K562 (cell line): ENCODE measurements around the gene PACSIN2. TPM values are rescaled to one million over a fixed set of nuclear protein-coding genes. Genes with fewer than 3 reads are reported as not detected.

Experiments used
- ATAC-seq: fragments of 200-7000 bp; cut with Tn5 transposase; 3 replicates; pipeline ENCODE4 v1.9.1; 2020; ENCODE audit warnings: moderate library complexity
- Bru-seq: library from RNA; stranded (reverse); fragments of 400-500 nt; gene quantifications from one replicate; lab custom pipeline; 2021; lab: Mats Ljungman, UMichigan
- BruChase-seq, 2 experiments: library from RNA; stranded (reverse); fragments of 400-500 nt; gene quantifications; one replicate each; lab custom pipeline; 2021; lab: Mats Ljungman, UMichigan
- BruUV-seq: library from RNA; stranded (reverse); fragments of 400-500 nt; replicated peaks from 2 replicates; lab custom pipeline; 2021; lab: Mats Ljungman, UMichigan
- CTCF ChIA-PET: fragments of 300-600 bp; formaldehyde crosslinking; extraction: SDS; loops from one replicate; lab custom pipeline; 2021; ENCODE audit warnings: low intra/inter-chr PET ratio; lab: Yijun Ruan, JAX
- POLR2A ChIA-PET: fragments of 300-600, 350-650 bp; sonication (Branson Sonifier 250); formaldehyde crosslinking; extraction: SDS; loops from one replicate; lab custom pipeline; 2021; ENCODE audit warnings: antibody characterized with exemption, inconsistent platforms; lab: Yijun Ruan, JAX
- DNase-seq, 4 experiments: peaks; one replicate each; pipeline versions ENCODE4 v3.0.0 to v3.0.0-alpha.2; 2011 to 2018; ENCODE audit warnings: low spot score in 3 of 4, mixed read lengths in 3 of 4; ENCODE audit errors: extremely low read depth in 1 of 4
- FAIRE-seq: peaks from 2 replicates; lab custom pipeline; 2011; peaks lifted over from hg19 to GRCh38; lab: Jason Lieb, UNC
- H2AFZ ChIP-seq: 2 replicates; pipeline ENCODE4 v1.6.0; 2011; ENCODE audit warnings: low read depth, low read length, control low read depth, inconsistent platforms
- H3K27ac ChIP-seq: fragments of 200-600 bp; 3 replicates; pipeline ENCODE4 v1.8.0; 2011; ENCODE audit warnings: low read depth, mild to moderate bottlenecking, control low read depth, inconsistent platforms, low read length, moderate library complexity, mixed read lengths; ENCODE audit errors: extremely low read depth
- H3K27me3 ChIP-seq, 2 experiments: fragments of 300-600 bp in 1 of 2; 2 replicates in 1 of 2; 3 replicates in 1 of 2; pipeline versions ENCODE4 v1.6.0 to v1.8.0; 2011; ENCODE audit warnings: inconsistent platforms in 2 of 2, low read length in 2 of 2, mild to moderate bottlenecking in 1 of 2, mixed read lengths in 1 of 2, moderate library complexity in 1 of 2; ENCODE audit not compliant: control insufficient read depth in 2 of 2, insufficient read depth in 2 of 2
- H3K36me3 ChIP-seq: fragments of 300-600 bp; 3 replicates; pipeline ENCODE4 v1.8.0; 2011; ENCODE audit warnings: mild to moderate bottlenecking, low read length, inconsistent platforms; ENCODE audit not compliant: control insufficient read depth, insufficient read depth
- H3K4me1 ChIP-seq, 2 experiments: fragments of 200-600 bp in 1 of 2; replicated peaks in 1 of 2; 2 replicates in 1 of 2; 3 replicates in 1 of 2; pipeline versions ENCODE4 v1.5.1 to v1.8.0; 2011; ENCODE audit warnings: inconsistent platforms in 2 of 2, low read length in 2 of 2, mild to moderate bottlenecking in 1 of 2, mixed read lengths in 1 of 2, moderate library complexity in 1 of 2; ENCODE audit not compliant: control insufficient read depth in 2 of 2, insufficient read depth in 2 of 2
- H3K4me2 ChIP-seq: 2 replicates; pipeline ENCODE4 v1.6.1; 2011; ENCODE audit warnings: low read length, control low read depth, inconsistent platforms, mixed read lengths; ENCODE audit not compliant: insufficient read depth
- H3K4me3 ChIP-seq: fragments of 200-600 bp; sonication (generic), shearing (Covaris generic); 2 replicates; pipeline ENCODE4 v1.5.1; 2016; ENCODE audit warnings: control low read depth, inconsistent platforms
- H3K79me2 ChIP-seq: fragments of 200-600 bp; 3 replicates; pipeline ENCODE4 v1.8.0; 2011; ENCODE audit warnings: low read length, inconsistent platforms; ENCODE audit not compliant: control insufficient read depth, insufficient read depth
- H3K9ac ChIP-seq, 2 experiments: 2 replicates each; pipeline versions ENCODE4 v1.6.0 to v1.6.1; 2011; ENCODE audit warnings: low read depth in 2 of 2, low read length in 2 of 2, control low read depth in 1 of 2, inconsistent platforms in 1 of 2, mild to moderate bottlenecking in 1 of 2, mixed read lengths in 1 of 2; ENCODE audit not compliant: insufficient read depth in 1 of 2
- H3K9me1 ChIP-seq: one replicate; pipeline ENCODE4 v1.6.0; 2011; ENCODE audit warnings: inconsistent platforms, mild to moderate bottlenecking, low read length, moderate library complexity; ENCODE audit not compliant: control insufficient read depth, insufficient read depth
- H3K9me3 ChIP-seq: replicated peaks from 2 replicates; pipeline ENCODE4 v1.5.1; 2011; ENCODE audit warnings: low read depth, low read length, inconsistent platforms; ENCODE audit not compliant: control insufficient read depth, insufficient read depth
- H4K20me1 ChIP-seq: replicated peaks from 2 replicates; pipeline ENCODE4 v1.6.1; 2011; ENCODE audit warnings: low read length, inconsistent platforms, mixed read lengths; ENCODE audit not compliant: control insufficient read depth, insufficient read depth
- CBFA2T3 ChIP-seq: fragments of 450-650 bp; IDR thresholded peaks from 2 replicates; pipeline ENCODE4 v1.6.1; 2017
- HNRNPLL ChIP-seq: fragments of 200-400 bp; formaldehyde crosslinking; IDR thresholded peaks from 2 replicates; pipeline ENCODE4 v1.6.1; 2017; ENCODE audit warnings: low read length, low read depth, mild to moderate bottlenecking; ENCODE audit not compliant: poor library complexity, severe bottlenecking
- NKRF ChIP-seq: fragments of 450-650 bp; IDR thresholded peaks from 2 replicates; pipeline ENCODE4 v1.6.1; 2016; ENCODE audit warnings: borderline replicate concordance
- NR1H2 ChIP-seq: sonication (generic); formaldehyde crosslinking; IDR thresholded peaks from 2 replicates; pipeline ENCODE4 v1.4.0; 2020; ENCODE audit warnings: mild to moderate bottlenecking, missing genetic modification reagents
- NUFIP1 ChIP-seq: fragments of 450-650 bp; IDR thresholded peaks from 2 replicates; pipeline ENCODE4 v1.6.1; 2018; ENCODE audit not compliant: partially characterized antibody
- PHB2 ChIP-seq: fragments of 450-650 bp; IDR thresholded peaks from 2 replicates; pipeline ENCODE4 v1.6.1; 2017; ENCODE audit warnings: low read depth
- SIN3A ChIP-seq, 2 experiments: fragments of 150-350 bp in 1 of 2; IDR thresholded peaks; 2 replicates each; pipeline ENCODE4 v1.6.1; 2011 to 2016; ENCODE audit warnings: borderline replicate concordance in 2 of 2, low read depth in 2 of 2, low read length in 2 of 2, mild to moderate bottlenecking in 2 of 2, moderate library complexity in 2 of 2; ENCODE audit not compliant: control insufficient read depth in 1 of 2
- TCF7 ChIP-seq: sonication (generic); IDR thresholded peaks from 2 replicates; pipeline ENCODE4 v1.6.1; 2016; ENCODE audit warnings: antibody characterized with exemption, borderline replicate concordance
- TCFL5 ChIP-seq: fragments of 250-450 bp; sonication (Bioruptor Pico); conservative IDR thresholded peaks from 2 replicates; pipeline ENCODE4 v1.6.1; 2021; ENCODE audit warnings: mild to moderate bottlenecking, moderate library complexity, matching md5 sums
- U2AF2 ChIP-seq: fragments of 200-400 bp; formaldehyde crosslinking; optimal IDR thresholded peaks from 2 replicates; pipeline ENCODE3; 2017; ENCODE audit warnings: low read depth, mild to moderate bottlenecking, low read length
- ZNF24 ChIP-seq: fragments of 450-650 bp; IDR thresholded peaks from 2 replicates; pipeline ENCODE4 v1.6.1; 2016
- ZNF586 ChIP-seq: fragments of 450-650 bp; formaldehyde crosslinking; conservative IDR thresholded peaks from 2 replicates; pipeline ENCODE4 v1.4.0; 2020; ENCODE audit warnings: mild to moderate bottlenecking, moderate library complexity
- WGBS: fragments of 100-300 bp; shearing (Covaris generic); methylation state at CpG from one replicate; pipeline ENCODE4 v1.1.6; 2016; ENCODE audit warnings: low coverage, mixed read lengths; ENCODE audit not compliant: insufficient coverage; ENCODE audit errors: missing lambda C conversion rate; 5-methylcytosine and 5-hydroxymethylcytosine counted together
- in situ Hi-C: fragments of 300-500 bp; cut with MboI; formaldehyde crosslinking; loops from 4 replicates; pipeline ENCODE4 v1.15.0; 2018; ENCODE audit warnings: inconsistent platforms, mixed read lengths
- intact Hi-C: fragments of 100-400 bp; cut with micrococcal nuclease; formaldehyde crosslinking; loops from 2 replicates; pipeline ENCODE4 v1.14.2; 2022
- long read RNA-seq, 3 experiments: library from polyadenylated mRNA in 2 of 3; library from RNA in 1 of 3; unstranded in 2 of 3; stranded (forward) in 1 of 3; transcript quantifications; one replicate each; pipeline ENCODE4 v2.0.0, GENCODE V29; 2019 to 2022
- polyA minus RNA-seq, 3 experiments: library from RNA; depleted of rRNA, polyadenylated mRNA; stranded (reverse); fragments of >200 nt; gene quantifications; 2 replicates each; pipeline ENCODE4 v1.2.3, GENCODE V29; 2011
- polyA plus RNA-seq, 8 experiments: library from polyadenylated mRNA; depleted of rRNA in 4 of 8; stranded (reverse) in 5 of 8; unstranded in 3 of 8; fragments of >200 nt; fragmentation: Nextera tagmentation in 2 of 8; fragmentation: Illumina TruSeq in 1 of 8; extraction: Ambion mirVana in 2 of 8; extraction: Trizol in 1 of 8; gene quantifications; 2 replicates each; pipeline versions ENCODE4 v1.2.1 to v1.2.3, GENCODE V29; 2011 to 2014; ENCODE audit warnings: inconsistent platforms in 1 of 8, missing spikeins in 1 of 8
- total RNA-seq, 7 experiments: library from RNA; depleted of rRNA in 6 of 7; stranded (reverse); fragments of >200 nt in 6 of 7; fragmentation: Illumina TruSeq in 2 of 7; extraction: Trizol in 2 of 7; gene quantifications; 2 replicates each; pipeline versions ENCODE4 v1.2.1 to v1.2.3, GENCODE V29; 2011 to 2021; ENCODE audit warnings: low replicate concordance in 1 of 7
- TF ChIP-seq, protein P1 (sequence below): fragments of 250-450 bp; sonication (Bioruptor Pico); IDR thresholded peaks from 2 replicates; pipeline ENCODE4 v1.8.0; 2021; ENCODE audit warnings: moderate library complexity, mild to moderate bottlenecking, inconsistent platforms
- TF ChIP-seq, protein P2 (sequence below): sonication (generic); IDR thresholded peaks from 2 replicates; pipeline ENCODE4 v1.6.1; 2016

The PACSIN2 gene
- 40.5 and 46.9 TPM in 2 replicates for total RNA-seq (2011; cell fraction: chromatin; rRNA removed; ENCODE audit: low replicate concordance)
- 24.3 and 27.1 TPM in 2 replicates for total RNA-seq (2011; cell fraction: nucleolus; rRNA removed)
- total RNA-seq (2011; cell fraction: nucleoplasm; rRNA removed), result 37.3 and 38.1 TPM in 2 replicates
- total RNA-seq (2014; rRNA removed) (20.3 and 23.9 TPM in 2 replicates), total RNA-seq (2014; rRNA removed; fragmentation: Illumina TruSeq; extraction: Trizol) (18.4 and 19.2 TPM in 2 replicates), total RNA-seq (2015; rRNA removed; fragmentation: Illumina TruSeq; extraction: Trizol) (21.0 TPM in 2 replicates), total RNA-seq (2021) (39.1 and 45.1 TPM in 2 replicates), polyA plus RNA-seq (2011; rRNA removed) (44.4 and 45.1 TPM in 2 replicates), polyA plus RNA-seq (2014; fragmentation: Illumina TruSeq; extraction: Trizol) (33.5 and 37.5 TPM in 2 replicates), polyA plus RNA-seq (2014; fragmentation: Nextera tagmentation; extraction: Ambion mirVana) (under 1 TPM; 0.45 to 0.83 TPM), polyA plus RNA-seq (2014; rRNA removed) (31.8 and 36.3 TPM in 2 replicates), polyA minus RNA-seq (2011; rRNA and poly(A)+ RNA removed) (23.9 and 28.8 TPM in 2 replicates), Bru-seq, nascent RNA (percentile 65 among the genes with signal in this experiment), BruChase-seq, experiment 1, labeled RNA remaining after a 2-hour chase (percentile 68 among the genes with signal in this experiment), BruChase-seq, experiment 2, labeled RNA remaining after a 6-hour chase (percentile 67 among the genes with signal in this experiment)
- polyA plus RNA-seq (2011; cell fraction: cytosol; rRNA removed), result 38.0 and 44.7 TPM in 2 replicates
- 53.1 and 58.4 TPM in 2 replicates for polyA plus RNA-seq (2011; cell fraction: nucleus; rRNA removed)
- polyA plus RNA-seq (2012), result 31.0 and 53.1 TPM in 2 replicates
- 13.7 and 17.0 TPM in 2 replicates for polyA minus RNA-seq (2011; cell fraction: cytosol; rRNA and poly(A)+ RNA removed)
- 9.4 and 14.0 TPM in 2 replicates for polyA minus RNA-seq (2011; cell fraction: nucleus; rRNA and poly(A)+ RNA removed)
- long read RNA-seq, experiment 1, transcript PACSIN2-201 (11 exons, 3,249 nt), result major isoform, 88 of 192 reads
- long read RNA-seq, experiment 1, partial matches to known transcripts, result 26 of 192 reads
- long read RNA-seq, experiment 1, other reads (novel, unspliced or antisense), result 75 of 192 reads
- long read RNA-seq, experiment 2, partial matches to known transcripts, result 7 of 31 reads
- long read RNA-seq, experiment 2, other reads (novel, unspliced or antisense), result 23 of 31 reads
- long read RNA-seq, experiment 3, transcript PACSIN2-201 (11 exons, 3,249 nt), result major isoform, 7 of 13 reads
- long read RNA-seq, experiment 3, partial matches to known transcripts, result 3 of 13 reads
- long read RNA-seq, experiment 3, other reads (novel, unspliced or antisense), result 3 of 13 reads

GRCh38 chr22:43014869-43015676, at the start of gene PACSIN2:
PACSIN2 (minus strand) TSS chr22:43015149; CDS start chr22:42912080, 103,069 bp downstream.
- ATAC-seq (peak; percentile 100), FAIRE-seq (peak; percentile 86), DNase-seq (peak; percentile 97 to 99 (median 99))
- CTCF ChIA-PET, result no interaction called here
- no peaks in the 10 kb centered on the region for H3K27me3 ChIP-seq
- peaks cover 6% of the 10 kb centered on the region for H4K20me1 ChIP-seq
- H3K36me3 ChIP-seq, result no peaks in the 10 kb centered on the region
- H3K9me1 ChIP-seq, result no peaks in the 10 kb centered on the region
- no peaks in the 10 kb centered on the region for H3K9me3 ChIP-seq
- intact Hi-C loops (no loop called here), in situ Hi-C loops (no loop called here)
- H2AFZ ChIP-seq, result peak within 1 kb of the TSS; percentile 88
- POLR2A ChIA-PET, result interaction anchor here (0.6 to 2.4 kb wide), 9 partner anchors 8 to 358 kb away, joined by 3 to 9 read pairs (median 3); no protein-coding TSS in a partner anchor
- no TSS peak for BruUV-seq
- peak within 1 kb of the TSS; percentile 67 to 91 for H3K9ac ChIP-seq
- peaks cover 36% of the 10 kb centered on the region for H3K79me2 ChIP-seq
- peak within 1 kb of the TSS; percentile 71 for H3K4me3 ChIP-seq
- peaks cover 17 to 19% of the 10 kb centered on the region in 2 experiments; a peak in 4 of 5 replicates for H3K4me1 ChIP-seq
- H3K27ac ChIP-seq, result peak within 1 kb of the TSS; percentile 67
- H3K4me2 ChIP-seq, result peak within 1 kb of the TSS; percentile 90
- 1% methylated on average over 16 of the region's 85 CpGs for WGBS
- TF ChIP-seq HNRNPLL (peak; percentile 96), NR1H2 (CRISPR knock-in tag) (no peak), CBFA2T3 (no peak), SIN3A (IDR thresholded peaks at IDR 0.05; ENCODE audit: borderline replicate concordance in 2 of 2, control insufficient read depth in 1 of 2, low read depth in 2 of 2, low read length in 2 of 2) (peak in 1 of 2 experiments; percentile 46; a peak in 1 of 4 replicates), ZNF586 (CRISPR knock-in tag) (no peak), NKRF (no peak), TCF7 (no peak), ZNF24 (no peak), U2AF2 (no peak), TCFL5 (no peak), PHB2 (no peak), NUFIP1 (no peak)
- TF ChIP-seq, protein P1, sequence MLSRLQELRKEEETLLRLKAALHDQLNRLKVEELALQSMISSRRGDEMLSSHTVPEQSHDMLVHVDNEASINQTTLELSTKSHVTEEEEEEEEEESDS (CRISPR knock-in tag), result no peak
- TF ChIP-seq, protein P2, sequence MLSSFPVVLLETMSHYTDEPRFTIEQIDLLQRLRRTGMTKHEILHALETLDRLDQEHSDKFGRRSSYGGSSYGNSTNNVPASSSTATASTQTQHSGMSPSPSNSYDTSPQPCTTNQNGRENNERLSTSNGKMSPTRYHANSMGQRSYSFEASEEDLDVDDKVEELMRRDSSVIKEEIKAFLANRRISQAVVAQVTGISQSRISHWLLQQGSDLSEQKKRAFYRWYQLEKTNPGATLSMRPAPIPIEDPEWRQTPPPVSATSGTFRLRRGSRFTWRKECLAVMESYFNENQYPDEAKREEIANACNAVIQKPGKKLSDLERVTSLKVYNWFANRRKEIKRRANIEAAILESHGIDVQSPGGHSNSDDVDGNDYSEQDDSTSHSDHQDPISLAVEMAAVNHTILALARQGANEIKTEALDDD, result no peak
